ENCODE data around the gene IER2. TPM values are rescaled to one million over a fixed set of nuclear protein-coding genes. Genes with fewer than 3 reads are reported as not detected.

Gene IER2
- total RNA-seq, 1 experiment from 2014 or later: 247 TPM

DNA sequence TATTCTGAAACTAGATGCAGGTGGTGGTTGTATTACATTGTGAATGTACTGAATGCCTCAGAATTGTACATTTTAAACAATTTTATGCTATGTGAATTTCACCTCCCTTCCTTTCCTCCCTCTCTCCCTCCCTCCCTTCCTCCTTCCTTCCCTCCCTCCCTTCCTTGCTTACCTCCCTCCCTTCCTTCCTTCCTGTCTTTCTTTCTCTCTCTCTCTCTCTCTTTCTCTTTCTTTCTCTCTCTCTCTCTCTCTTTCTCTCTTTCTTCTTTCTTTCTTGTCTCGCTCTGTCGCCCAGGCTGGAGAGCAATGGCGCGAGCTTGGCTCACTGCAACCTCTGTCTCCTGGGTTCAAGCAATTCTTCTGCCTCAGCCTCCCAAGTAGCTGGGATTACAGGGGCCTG is 37.2 kb downstream of the IER2 start:
- Histone ChIP-seq H3K4me3 (replicated peaks in 1 of 2; ENCODE audit: low read depth in 1 of 2, low read length in 2 of 2) (no peak overlapping the region), H3K4me1 (ENCODE audit: control insufficient read depth in 1 of 2, insufficient read depth in 2 of 2, low read length in 2 of 2) (peaks cover 18 to 28% of the 10 kb centered on the region in 2 experiments; a peak in 3 of 4 replicates), H3K27me3 (ENCODE audit: insufficient read depth, low read length) (no peaks in the 10 kb centered on the region), H4K20me1 (ENCODE audit: insufficient read depth) (no peaks in the 10 kb centered on the region), H3K9me2 (ENCODE audit: insufficient read depth) (no peaks in the 10 kb centered on the region), H3K4me2 (ENCODE audit: low read length) (no peak overlapping the region), H3K9ac (ENCODE audit: low read length) (no peak overlapping the region), H2AFZ (ENCODE audit: low read depth, low read length, poor library complexity, severe bottlenecking) (no peak overlapping the region), H3K36me3 (ENCODE audit: control insufficient read depth in 1 of 2, insufficient read depth in 2 of 2, low read length in 2 of 2) (no peaks in the 10 kb centered on the region), H3K9me3 (ENCODE audit: control insufficient read depth in 1 of 2, insufficient read depth in 1 of 2, low read depth in 1 of 2, low read length in 2 of 2) (no peaks in the 10 kb centered on the region), H3K27ac (ENCODE audit: low read depth, low read length) (no peak overlapping the region), H3K79me2 (ENCODE audit: insufficient read depth, low read length) (no peaks in the 10 kb centered on the region)
- no TSS peak for BruUV-seq (replicated peaks)
- ATAC-seq (no peak), DNase-seq (ENCODE audit: low read depth, low spot score) (no peak)
- TF ChIP-seq RAD21 (IDR thresholded peaks at IDR 0.05; ENCODE audit: low read depth) (no peak), CBX3 (IDR thresholded peaks at IDR 0.05; ENCODE audit: low read depth) (no peak), ZFX (IDR thresholded peaks at IDR 0.05) (no peak), CEBPB (IDR thresholded peaks at IDR 0.05; ENCODE audit: low read depth) (no peak), POLR2AphosphoS5 (IDR thresholded peaks at IDR 0.05; ENCODE audit: low read depth, low read length) (no peak), EZH2phosphoT487 (IDR thresholded peaks at IDR 0.05; ENCODE audit: borderline replicate concordance) (no peak), SIN3A (IDR thresholded peaks at IDR 0.05; ENCODE audit: low read depth) (no peak), SRF (IDR thresholded peaks at IDR 0.05; ENCODE audit: low read depth) (no peak), EGR1 (IDR thresholded peaks at IDR 0.05; ENCODE audit: low read depth) (no peak), ZNF274 (IDR thresholded peaks at IDR 0.05; ENCODE audit: low read depth, low read length) (no peak), FOSL1 (IDR thresholded peaks at IDR 0.05; ENCODE audit: low read depth) (no peak), SP1 (IDR thresholded peaks at IDR 0.05; ENCODE audit: low read depth) (no peak), YY1 (IDR thresholded peaks at IDR 0.05; ENCODE audit: extremely low read depth, insufficient replicate concordance, low read depth, low read length) (no peak), EZH2 (IDR thresholded peaks at IDR 0.05) (no peak)
- TF ChIP-seq, protein P1, sequence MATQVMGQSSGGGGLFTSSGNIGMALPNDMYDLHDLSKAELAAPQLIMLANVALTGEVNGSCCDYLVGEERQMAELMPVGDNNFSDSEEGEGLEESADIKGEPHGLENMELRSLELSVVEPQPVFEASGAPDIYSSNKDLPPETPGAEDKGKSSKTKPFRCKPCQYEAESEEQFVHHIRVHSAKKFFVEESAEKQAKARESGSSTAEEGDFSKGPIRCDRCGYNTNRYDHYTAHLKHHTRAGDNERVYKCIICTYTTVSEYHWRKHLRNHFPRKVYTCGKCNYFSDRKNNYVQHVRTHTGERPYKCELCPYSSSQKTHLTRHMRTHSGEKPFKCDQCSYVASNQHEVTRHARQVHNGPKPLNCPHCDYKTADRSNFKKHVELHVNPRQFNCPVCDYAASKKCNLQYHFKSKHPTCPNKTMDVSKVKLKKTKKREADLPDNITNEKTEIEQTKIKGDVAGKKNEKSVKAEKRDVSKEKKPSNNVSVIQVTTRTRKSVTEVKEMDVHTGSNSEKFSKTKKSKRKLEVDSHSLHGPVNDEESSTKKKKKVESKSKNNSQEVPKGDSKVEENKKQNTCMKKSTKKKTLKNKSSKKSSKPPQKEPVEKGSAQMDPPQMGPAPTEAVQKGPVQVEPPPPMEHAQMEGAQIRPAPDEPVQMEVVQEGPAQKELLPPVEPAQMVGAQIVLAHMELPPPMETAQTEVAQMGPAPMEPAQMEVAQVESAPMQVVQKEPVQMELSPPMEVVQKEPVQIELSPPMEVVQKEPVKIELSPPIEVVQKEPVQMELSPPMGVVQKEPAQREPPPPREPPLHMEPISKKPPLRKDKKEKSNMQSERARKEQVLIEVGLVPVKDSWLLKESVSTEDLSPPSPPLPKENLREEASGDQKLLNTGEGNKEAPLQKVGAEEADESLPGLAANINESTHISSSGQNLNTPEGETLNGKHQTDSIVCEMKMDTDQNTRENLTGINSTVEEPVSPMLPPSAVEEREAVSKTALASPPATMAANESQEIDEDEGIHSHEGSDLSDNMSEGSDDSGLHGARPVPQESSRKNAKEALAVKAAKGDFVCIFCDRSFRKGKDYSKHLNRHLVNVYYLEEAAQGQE (IDR thresholded peaks at IDR 0.05; ENCODE audit: low read depth): no peak
- TF ChIP-seq, protein P2, sequence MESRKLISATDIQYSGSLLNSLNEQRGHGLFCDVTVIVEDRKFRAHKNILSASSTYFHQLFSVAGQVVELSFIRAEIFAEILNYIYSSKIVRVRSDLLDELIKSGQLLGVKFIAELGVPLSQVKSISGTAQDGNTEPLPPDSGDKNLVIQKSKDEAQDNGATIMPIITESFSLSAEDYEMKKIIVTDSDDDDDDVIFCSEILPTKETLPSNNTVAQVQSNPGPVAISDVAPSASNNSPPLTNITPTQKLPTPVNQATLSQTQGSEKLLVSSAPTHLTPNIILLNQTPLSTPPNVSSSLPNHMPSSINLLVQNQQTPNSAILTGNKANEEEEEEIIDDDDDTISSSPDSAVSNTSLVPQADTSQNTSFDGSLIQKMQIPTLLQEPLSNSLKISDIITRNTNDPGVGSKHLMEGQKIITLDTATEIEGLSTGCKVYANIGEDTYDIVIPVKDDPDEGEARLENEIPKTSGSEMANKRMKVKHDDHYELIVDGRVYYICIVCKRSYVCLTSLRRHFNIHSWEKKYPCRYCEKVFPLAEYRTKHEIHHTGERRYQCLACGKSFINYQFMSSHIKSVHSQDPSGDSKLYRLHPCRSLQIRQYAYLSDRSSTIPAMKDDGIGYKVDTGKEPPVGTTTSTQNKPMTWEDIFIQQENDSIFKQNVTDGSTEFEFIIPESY (IDR thresholded peaks at IDR 0.05; ENCODE audit: extremely low read depth, insufficient replicate concordance, low read length): no peak
- TF ChIP-seq, protein P3, sequence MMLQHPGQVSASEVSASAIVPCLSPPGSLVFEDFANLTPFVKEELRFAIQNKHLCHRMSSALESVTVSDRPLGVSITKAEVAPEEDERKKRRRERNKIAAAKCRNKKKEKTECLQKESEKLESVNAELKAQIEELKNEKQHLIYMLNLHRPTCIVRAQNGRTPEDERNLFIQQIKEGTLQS (IDR thresholded peaks at IDR 0.05): no peak
- TF ChIP-seq, protein P4, sequence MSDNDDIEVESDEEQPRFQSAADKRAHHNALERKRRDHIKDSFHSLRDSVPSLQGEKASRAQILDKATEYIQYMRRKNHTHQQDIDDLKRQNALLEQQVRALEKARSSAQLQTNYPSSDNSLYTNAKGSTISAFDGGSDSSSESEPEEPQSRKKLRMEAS (IDR thresholded peaks at IDR 0.05): no peak
- ChIA-PET POLR2A (interaction anchor here (1.1 to 1.4 kb wide), 2 partner anchors 10 to 32 kb away, joined by 3 read pairs; no protein-coding TSS in a partner anchor), RAD21 (ENCODE audit: low non-redundant PET in 1 of 2, low total read pairs in 2 of 2, uncharacterized antibody in 2 of 2, unreplicated experiment in 2 of 2) (no interaction called here), CTCF (no interaction called here)
- intact Hi-C loops (cut with micrococcal nuclease): no loop called here

Data from HCT116 (cell line).